Breast epithelium (tissue), 4 donors: ENCODE results near the gene GANC. TPM values are rescaled to one million over a fixed set of nuclear protein-coding genes. Genes with fewer than 3 reads are reported as not detected.

Experiments used
- DNase-seq, 2 donors: peaks; one replicate each; pipeline ENCODE4 v3.0.0-alpha.2; 2019; ENCODE audit warnings: low spot score in 2 of 2
- H3K27ac ChIP-seq, 2 donors: fragments of 200-600 bp; sonication (generic) in 1 of 2; one replicate each; pipeline ENCODE4 v1.5.1; 2016 to 2019; ENCODE audit warnings: mild to moderate bottlenecking in 1 of 2
- H3K27me3 ChIP-seq, 2 donors: fragments of 200-600 bp; sonication (generic) in 1 of 2; one replicate each; pipeline versions ENCODE4 v1.5.1 to v1.6.0; 2017 to 2019; ENCODE audit warnings: control low read depth in 1 of 2, mild to moderate bottlenecking in 1 of 2
- H3K36me3 ChIP-seq: fragments of 200-600 bp; one replicate; pipeline ENCODE4 v1.5.1; 2019
- H3K4me1 ChIP-seq, 2 donors: fragments of 200-600 bp; sonication (generic); one replicate each; pipeline ENCODE4 v1.5.1; 2016 to 2019; ENCODE audit warnings: control low read depth in 1 of 2
- H3K4me3 ChIP-seq, 3 donors: fragments of 200-600 bp; sonication (generic); 1 replicate in 2 of 3; 2 replicates in 1 of 3; pipeline ENCODE4 v1.5.1; 2016 to 2019; ENCODE audit warnings: mild to moderate bottlenecking in 3 of 3, moderate library complexity in 2 of 3
- H3K9me3 ChIP-seq, 2 donors: fragments of 200-600 bp; sonication (generic) in 1 of 2; one replicate each; pipeline ENCODE4 v1.5.1; 2016 to 2019; ENCODE audit warnings: control low read depth in 1 of 2
- CTCF ChIP-seq, 3 donors: fragments of 450-650 bp; IDR thresholded peaks; one replicate each; pipeline ENCODE4 v1.5.1; 2016 to 2017; ENCODE audit warnings: antibody characterized with exemption in 3 of 3, mild to moderate bottlenecking in 3 of 3, moderate library complexity in 3 of 3
- POLR2A ChIP-seq: fragments of 450-650 bp; IDR thresholded peaks from one replicate; pipeline ENCODE4 v1.6.1; 2016; ENCODE audit warnings: antibody characterized with exemption, mild to moderate bottlenecking, moderate library complexity
- POLR2AphosphoS5 ChIP-seq, 3 donors: sonication (generic); formaldehyde crosslinking; IDR thresholded peaks; one replicate each; pipeline ENCODE4 v1.6.1; 2017; ENCODE audit warnings: antibody characterized with exemption in 3 of 3
- intact Hi-C: fragments of 100-400 bp; cut with DNase I; formaldehyde crosslinking; loops from one replicate; pipeline ENCODE4 v1.15.1; 2023; ENCODE audit warnings: low total_unique reads
- total RNA-seq, 3 donors: library from RNA; depleted of rRNA; stranded (reverse); fragments of >200 nt; gene quantifications; one replicate each; pipeline ENCODE4 v1.1.0, GENCODE V29; 2016

GANC gene
- total RNA-seq, 3 donors from 2014 or later, result 30.2 to 35.5 (median 34.5) TPM

GRCh38 chr15:42402455-42403205 lies 129.6 kb downstream of the GANC start:
- Histone ChIP-seq H3K9me3 (no peaks in the 10 kb centered on the region), H3K27me3 (no peaks in the 10 kb centered on the region), H3K36me3 (no peaks in the 10 kb centered on the region), H3K4me3 (no peak overlapping the region), H3K4me1 (no peaks in the 10 kb centered on the region), H3K27ac (no peak overlapping the region)
- no peak for DNase-seq
- intact Hi-C loops, result no loop called here
- no peak for TF ChIP-seq POLR2AphosphoS5 (IDR thresholded peaks at IDR 0.05)
- TF ChIP-seq POLR2A, result no peak
- TF ChIP-seq CTCF (IDR thresholded peaks at IDR 0.05), result no peak

- Histone ChIP-seq H3K4me3 (no peak overlapping the region), H3K36me3 (no peaks in the 10 kb centered on the region)
- TF ChIP-seq POLR2AphosphoS5 (IDR thresholded peaks at IDR 0.05), result no peak
- no peak for TF ChIP-seq POLR2A
- TF ChIP-seq CTCF (IDR thresholded peaks at IDR 0.05), result no peak
Observed at GRCh38 chr15:42403389-42403788, 130.4 kb downstream of the GANC start.

GRCh38 chr15:42404461-42405235 lies 131.6 kb downstream of the GANC start:
- Histone ChIP-seq H3K36me3 (no peaks in the 10 kb centered on the region), H3K4me1 (no peaks in the 10 kb centered on the region), H3K4me3 (no peak overlapping the region), H3K27ac (no peak overlapping the region), H3K27me3 (no peaks in the 10 kb centered on the region), H3K9me3 (no peaks in the 10 kb centered on the region)
- TF ChIP-seq CTCF (IDR thresholded peaks at IDR 0.05), result no peak
- no peak for TF ChIP-seq POLR2A
- no peak for TF ChIP-seq POLR2AphosphoS5 (IDR thresholded peaks at IDR 0.05)
- intact Hi-C loops, result no loop called here
- DNase-seq, result no peak

More at GRCh38 chr15:42403389-42403788, 130.4 kb downstream of the GANC start:
- no peak for DNase-seq
- H3K9me3 ChIP-seq, result no peaks in the 10 kb centered on the region
- H3K4me1 ChIP-seq, result no peaks in the 10 kb centered on the region
- intact Hi-C loops, result no loop called here
- no peak overlapping the region for H3K27ac ChIP-seq
- no peaks in the 10 kb centered on the region for H3K27me3 ChIP-seq

GRCh38 chr15:42405863-42406482 lies 133.0 kb downstream of the GANC start:
- no peak for DNase-seq
- Histone ChIP-seq H3K4me1 (no peaks in the 10 kb centered on the region), H3K27me3 (no peaks in the 10 kb centered on the region), H3K27ac (no peak overlapping the region), H3K4me3 (no peak overlapping the region), H3K9me3 (no peaks in the 10 kb centered on the region), H3K36me3 (no peaks in the 10 kb centered on the region)
- intact Hi-C loops, result no loop called here
- TF ChIP-seq POLR2A (no peak), POLR2AphosphoS5 (IDR thresholded peaks at IDR 0.05) (no peak), CTCF (IDR thresholded peaks at IDR 0.05) (no peak)

Other genes starting within 250 kb of the GANC start
- gene PLA2G4D, start 178.6 kb upstream of the GANC start, total RNA-seq, result not detected
- 1 to 10 TPM in 2 of 3 donors, under 1 TPM in 1; under 0.01 to 2.0 (median 1.8) TPM for gene PLA2G4F, start 116.6 kb upstream of the GANC start, total RNA-seq
- gene VPS39, start 64.9 kb upstream of the GANC start, total RNA-seq, result 100 to 1,000 TPM in 1 of 3 donors, 10 to 100 TPM in 2; 79.0 to 116 (median 89.9) TPM
- gene TMEM87A, start 232 bp downstream of the GANC start, total RNA-seq, result 100 to 1,000 TPM in 2 of 3 donors, 10 to 100 TPM in 1; 57.9 to 145 (median 102) TPM
- 10 to 100 TPM; 12.5 to 27.1 (median 15.4) TPM for gene CAPN3, start 86.3 kb downstream of the GANC start, total RNA-seq
- gene ZNF106, start 217.9 kb downstream of the GANC start, total RNA-seq, result 100 to 1,000 TPM in 1 of 3 donors, 10 to 100 TPM in 2; 59.6 to 151 (median 60.0) TPM
- 10 to 100 TPM; 75.8 to 88.0 (median 76.0) TPM for gene SNAP23, start 222.4 kb downstream of the GANC start, total RNA-seq